HepG2 (cell line): ENCODE results near the gene TRAK1. TPM values are rescaled to one million over a fixed set of nuclear protein-coding genes. Genes with fewer than 3 reads are reported as not detected.

Experiments
- ATAC-seq: fragments of 200-7000 bp; cut with Tn5 transposase; 3 replicates; pipeline ENCODE4 v1.9.1; 2020; ENCODE audit warnings: mild to moderate bottlenecking, moderate library complexity
- BruUV-seq: library from RNA; stranded (reverse); fragments of 400-500 nt; replicated peaks from 2 replicates; lab custom pipeline; 2021; lab: Mats Ljungman, UMichigan
- CTCF ChIA-PET: fragments of 300-600 bp; formaldehyde crosslinking; extraction: SDS; loops from one replicate; lab custom pipeline; 2021; ENCODE audit warnings: low total read pairs, inconsistent platforms, low intra/inter-chr PET ratio; lab: Yijun Ruan, JAX
- POLR2A ChIA-PET: fragments of 350-600 bp; sonication (Branson Sonifier 250); formaldehyde crosslinking; loops from one replicate; lab custom pipeline; 2020; ENCODE audit warnings: antibody characterized with exemption, inconsistent platforms; lab: Yijun Ruan, JAX
- DNase-seq: peaks from one replicate; pipeline ENCODE4 v3.0.0-alpha.2; 2015; ENCODE audit warnings: low spot score
- FAIRE-seq: peaks from 3 replicates; lab custom pipeline; 2011; peaks lifted over from hg19 to GRCh38; lab: Jason Lieb, UNC
- H2AFZ ChIP-seq: one replicate; pipeline ENCODE4 v1.6.1; 2011; ENCODE audit warnings: low read length, inconsistent platforms
- H3K27ac ChIP-seq: fragments of 300-600 bp; 3 replicates; pipeline ENCODE4 v1.8.0; 2011; ENCODE audit warnings: mixed run types, mild to moderate bottlenecking, mixed read lengths, low read length, inconsistent platforms; ENCODE audit not compliant: insufficient read depth; ENCODE audit errors: extremely low read length
- H3K27me3 ChIP-seq, 2 experiments: fragments of 200-600 bp in 1 of 2; 2 replicates in 1 of 2; 3 replicates in 1 of 2; pipeline versions ENCODE4 v1.6.0 to v1.8.0; 2011; ENCODE audit warnings: low read length in 2 of 2, mild to moderate bottlenecking in 2 of 2, moderate library complexity in 2 of 2, inconsistent platforms in 1 of 2; ENCODE audit not compliant: insufficient read depth in 2 of 2, control insufficient read depth in 1 of 2
- H3K36me3 ChIP-seq, 2 experiments: fragments of 200-600 bp in 1 of 2; replicated peaks in 1 of 2; 2 replicates in 1 of 2; 3 replicates in 1 of 2; pipeline versions ENCODE4 v1.5.1 to v1.8.0; 2011; ENCODE audit warnings: low read length in 2 of 2, inconsistent platforms in 1 of 2; ENCODE audit not compliant: insufficient read depth in 2 of 2, control insufficient read depth in 1 of 2
- H3K4me1 ChIP-seq: 2 replicates; pipeline ENCODE4 v1.5.1; 2012; ENCODE audit warnings: low read length, inconsistent platforms; ENCODE audit not compliant: insufficient read depth
- H3K4me2 ChIP-seq: 2 replicates; pipeline ENCODE4 v1.6.0; 2011; ENCODE audit warnings: low read depth, low read length, inconsistent platforms
- H3K4me3 ChIP-seq, 3 experiments: fragments of 200-600 bp in 1 of 3; sonication (generic), shearing (Covaris generic) in 1 of 3; replicated peaks in 1 of 3; 2 replicates each; pipeline ENCODE4 v1.5.1; 2011 to 2016; ENCODE audit warnings: low read length in 3 of 3, inconsistent platforms in 2 of 3, low read depth in 2 of 3, mild to moderate bottlenecking in 2 of 3, control low read depth in 1 of 3, mixed read lengths in 1 of 3; ENCODE audit not compliant: insufficient read depth in 1 of 3
- H3K79me2 ChIP-seq: one replicate; pipeline ENCODE4 v1.6.1; 2011; ENCODE audit warnings: low read length, inconsistent platforms; ENCODE audit not compliant: insufficient read depth
- H3K9ac ChIP-seq: 2 replicates; pipeline ENCODE4 v1.6.0; 2011; ENCODE audit warnings: mild to moderate bottlenecking, low read depth, low read length, inconsistent platforms; ENCODE audit not compliant: insufficient read depth
- H3K9me3 ChIP-seq: 2 replicates; pipeline ENCODE4 v1.5.1; 2012; ENCODE audit warnings: mild to moderate bottlenecking, low read length
- H4K20me1 ChIP-seq: 2 replicates; pipeline ENCODE4 v1.6.0; 2011; ENCODE audit warnings: inconsistent platforms, mild to moderate bottlenecking, low read length, moderate library complexity; ENCODE audit not compliant: insufficient read depth
- ELF1 ChIP-seq: sonication (generic); formaldehyde crosslinking; IDR thresholded peaks from 2 replicates; pipeline ENCODE4 v1.4.0; 2020; ENCODE audit warnings: missing genetic modification reagents
- FOXA3 ChIP-seq: IDR thresholded peaks from 2 replicates; pipeline ENCODE4 v1.6.1; 2016; ENCODE audit warnings: missing genetic modification reagents, missing compliant biosample characterization
- FOXO1 ChIP-seq: sonication (generic); formaldehyde crosslinking; IDR thresholded peaks from 2 replicates; pipeline ENCODE4 v1.4.0; 2020; ENCODE audit warnings: missing genetic modification reagents
- KAT7 ChIP-seq: IDR thresholded peaks from 2 replicates; pipeline ENCODE4 v1.6.1; 2018; ENCODE audit warnings: borderline replicate concordance, missing compliant biosample characterization
- NR1H2 ChIP-seq: sonication (generic); formaldehyde crosslinking; IDR thresholded peaks from 2 replicates; pipeline ENCODE4 v1.8.1; 2022; ENCODE audit warnings: low read depth, missing genetic modification reagents, borderline replicate concordance
- PAWR ChIP-seq: sonication (generic); formaldehyde crosslinking; IDR thresholded peaks from 2 replicates; pipeline ENCODE4 v1.4.0; 2020; ENCODE audit warnings: missing genetic modification reagents, mild to moderate bottlenecking, borderline replicate concordance
- PHB2 ChIP-seq: fragments of 450-650 bp; IDR thresholded peaks from 2 replicates; pipeline ENCODE4 v1.6.1; 2018; ENCODE audit not compliant: partially characterized antibody
- PHF21A ChIP-seq: sonication (generic); formaldehyde crosslinking; IDR thresholded peaks from 2 replicates; pipeline ENCODE4 v1.5.0; 2020; ENCODE audit warnings: mild to moderate bottlenecking, missing genetic modification reagents
- PITX1 ChIP-seq: sonication (generic); formaldehyde crosslinking; IDR thresholded peaks from 2 replicates; pipeline ENCODE4 v1.5.1; 2020; ENCODE audit warnings: mild to moderate bottlenecking, missing genetic modification reagents
- REPIN1 ChIP-seq: sonication (generic); formaldehyde crosslinking; IDR thresholded peaks from 2 replicates; pipeline ENCODE4 v1.8.0; 2022; ENCODE audit warnings: missing genetic modification reagents, low read depth, mild to moderate bottlenecking, borderline replicate concordance
- SCMH1 ChIP-seq: sonication (generic); formaldehyde crosslinking; IDR thresholded peaks from 2 replicates; pipeline ENCODE4 v1.9.0; 2021; ENCODE audit warnings: missing genetic modification reagents, mild to moderate bottlenecking, borderline replicate concordance
- XRCC5 ChIP-seq: fragments of 200-400 bp; formaldehyde crosslinking; optimal IDR thresholded peaks from 2 replicates; pipeline ENCODE3; 2017; ENCODE audit warnings: mild to moderate bottlenecking, low read length
- ZNF614 ChIP-seq: IDR thresholded peaks from 2 replicates; pipeline ENCODE4 v1.6.1; 2018; ENCODE audit warnings: missing biosample characterization, missing genetic modification reagents, inconsistent platforms, borderline replicate concordance
- ZNF773 ChIP-seq: sonication (generic); formaldehyde crosslinking; IDR thresholded peaks from 2 replicates; pipeline ENCODE4 v1.4.0; 2020; ENCODE audit warnings: missing genetic modification reagents, borderline replicate concordance
- WGBS: methylation state at CpG from one replicate; pipeline ENCODE4 v1.1.6; 2017; ENCODE audit warnings: low lambda C conversion rate; 5-methylcytosine and 5-hydroxymethylcytosine counted together
- in situ Hi-C: cut with HindIII; loops from 2 replicates; pipeline ENCODE4 v1.10.0; 2017; ENCODE audit warnings: low pct_unique_long_range_greater_than_20kb; ENCODE audit not compliant: extremely low pct_ligation_motif_present
- intact Hi-C: fragments of 100-400 bp; cut with micrococcal nuclease; formaldehyde crosslinking; loops from one replicate; pipeline ENCODE4 v1.10.0; 2022; ENCODE audit not compliant: unreplicated experiment
- polyA plus RNA-seq, 8 experiments: library from polyadenylated mRNA; depleted of rRNA in 3 of 8; stranded (reverse) in 7 of 8; unstranded in 1 of 8; fragments of >200 nt; fragmentation: Illumina TruSeq in 4 of 8; extraction: Trizol in 4 of 8; gene quantifications; 2 replicates each; pipeline versions ENCODE4 v1.2.1 to v1.2.3, GENCODE V29; 2011 to 2016; ENCODE audit warnings: low read depth in 4 of 8, missing spikeins in 1 of 8, mixed read lengths in 1 of 8; ENCODE audit not compliant: insufficient read depth in 1 of 8
- total RNA-seq, 5 experiments: library from RNA; depleted of rRNA; stranded (reverse); fragments of >200 nt; fragmentation: Illumina TruSeq; extraction: Trizol; gene quantifications; 2 replicates each; pipeline ENCODE4 v1.2.3, GENCODE V29; 2016; ENCODE audit warnings: low read depth in 1 of 5
- TF ChIP-seq, protein P1 (sequence below): sonication (generic); formaldehyde crosslinking; IDR thresholded peaks from 2 replicates; pipeline ENCODE4 v1.4.0; 2020; ENCODE audit warnings: missing genetic modification reagents
- TF ChIP-seq, protein P2 (sequence below): IDR thresholded peaks from 2 replicates; pipeline ENCODE4 v1.6.1; 2016; ENCODE audit warnings: mild to moderate bottlenecking, missing biosample characterization, missing genetic modification reagents
- TF ChIP-seq, protein P3 (sequence below): sonication (generic); formaldehyde crosslinking; IDR thresholded peaks from 2 replicates; pipeline ENCODE4 v1.8.1; 2022; ENCODE audit warnings: mild to moderate bottlenecking, missing genetic modification reagents
- TF ChIP-seq, protein P4 (sequence below): IDR thresholded peaks from 2 replicates; pipeline ENCODE4 v1.6.1; 2016; ENCODE audit warnings: missing compliant biosample characterization, missing genetic modification reagents, borderline replicate concordance

Gene TRAK1
- total and polyA plus RNA-seq, 2 of the 13 experiments (the other 11 are each of a cell fraction or from before 2014, with no cell fraction given): 20.5 to 46.6 TPM

DNA sequence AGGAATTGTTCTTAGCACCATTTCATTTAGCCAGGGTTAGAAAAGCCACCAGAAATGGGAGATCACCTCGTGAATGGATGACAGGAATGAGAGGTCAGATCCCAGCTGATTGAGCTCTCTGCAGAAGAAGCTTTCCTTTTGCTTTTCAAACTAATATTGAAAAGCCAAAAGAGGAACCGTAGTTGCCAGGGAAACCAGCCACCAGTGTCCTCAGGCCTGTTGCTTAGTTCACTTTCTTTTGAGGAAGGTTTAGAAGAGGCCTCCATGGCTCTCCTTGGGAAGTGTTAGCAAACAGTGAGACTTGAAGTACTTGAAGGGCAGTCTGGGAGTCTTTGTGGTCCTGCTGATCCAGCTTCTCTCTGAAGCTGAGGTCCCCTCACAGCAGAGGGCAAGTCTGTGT, 182.2 kb downstream of the TRAK1 start:
- ATAC-seq (no peak), FAIRE-seq (no peak), DNase-seq (no peak)
- 7% methylated on average over 2 of the region's 2 CpGs for WGBS
- Histone ChIP-seq H3K9ac (no peak overlapping the region), H3K9me3 (no peaks in the 10 kb centered on the region), H3K27ac (no peak overlapping the region), H3K4me3 (no peak overlapping the region), H4K20me1 (no peaks in the 10 kb centered on the region), H3K27me3 (peaks cover 5 to 11% of the 10 kb centered on the region in 2 experiments; a peak in 3 of 5 replicates), H3K4me2 (no peak overlapping the region), H3K79me2 (no peaks in the 10 kb centered on the region), H2AFZ (no peak overlapping the region), H3K4me1 (no peaks in the 10 kb centered on the region), H3K36me3 (no peaks in the 10 kb centered on the region)
- no TSS peak for BruUV-seq
- intact Hi-C loops: no loop called here
- ChIA-PET POLR2A (no interaction called here), CTCF (no interaction called here)
- in situ Hi-C loops: no loop called here
- TF ChIP-seq, protein P1, sequence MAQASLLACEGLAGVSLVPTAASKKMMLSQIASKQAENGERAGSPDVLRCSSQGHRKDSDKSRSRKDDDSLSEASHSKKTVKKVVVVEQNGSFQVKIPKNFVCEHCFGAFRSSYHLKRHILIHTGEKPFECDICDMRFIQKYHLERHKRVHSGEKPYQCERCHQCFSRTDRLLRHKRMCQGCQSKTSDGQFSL (CRISPR knock-in tag): no peak
- TF ChIP-seq ZNF773 (CRISPR knock-in tag): no peak
- no peak for TF ChIP-seq FOXA3 (CRISPR knock-in tag)
- TF ChIP-seq SCMH1: no peak
- TF ChIP-seq PHF21A (CRISPR knock-in tag): no peak
- TF ChIP-seq, protein P2, sequence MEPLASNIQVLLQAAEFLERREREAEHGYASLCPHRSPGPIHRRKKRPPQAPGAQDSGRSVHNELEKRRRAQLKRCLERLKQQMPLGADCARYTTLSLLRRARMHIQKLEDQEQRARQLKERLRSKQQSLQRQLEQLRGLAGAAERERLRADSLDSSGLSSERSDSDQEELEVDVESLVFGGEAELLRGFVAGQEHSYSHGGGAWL (CRISPR knock-in tag): no peak
- no peak for TF ChIP-seq XRCC5
- no peak for TF ChIP-seq PAWR
- TF ChIP-seq, protein P3, sequence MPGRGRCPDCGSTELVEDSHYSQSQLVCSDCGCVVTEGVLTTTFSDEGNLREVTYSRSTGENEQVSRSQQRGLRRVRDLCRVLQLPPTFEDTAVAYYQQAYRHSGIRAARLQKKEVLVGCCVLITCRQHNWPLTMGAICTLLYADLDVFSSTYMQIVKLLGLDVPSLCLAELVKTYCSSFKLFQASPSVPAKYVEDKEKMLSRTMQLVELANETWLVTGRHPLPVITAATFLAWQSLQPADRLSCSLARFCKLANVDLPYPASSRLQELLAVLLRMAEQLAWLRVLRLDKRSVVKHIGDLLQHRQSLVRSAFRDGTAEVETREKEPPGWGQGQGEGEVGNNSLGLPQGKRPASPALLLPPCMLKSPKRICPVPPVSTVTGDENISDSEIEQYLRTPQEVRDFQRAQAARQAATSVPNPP (CRISPR knock-in tag): no peak
- TF ChIP-seq, protein P4, sequence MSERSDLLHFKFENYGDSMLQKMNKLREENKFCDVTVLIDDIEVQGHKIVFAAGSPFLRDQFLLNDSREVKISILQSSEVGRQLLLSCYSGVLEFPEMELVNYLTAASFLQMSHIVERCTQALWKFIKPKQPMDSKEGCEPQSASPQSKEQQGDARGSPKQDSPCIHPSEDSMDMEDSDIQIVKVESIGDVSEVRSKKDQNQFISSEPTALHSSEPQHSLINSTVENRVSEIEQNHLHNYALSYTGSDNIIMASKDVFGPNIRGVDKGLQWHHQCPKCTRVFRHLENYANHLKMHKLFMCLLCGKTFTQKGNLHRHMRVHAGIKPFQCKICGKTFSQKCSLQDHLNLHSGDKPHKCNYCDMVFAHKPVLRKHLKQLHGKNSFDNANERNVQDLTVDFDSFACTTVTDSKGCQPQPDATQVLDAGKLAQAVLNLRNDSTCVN: no peak
- no peak for TF ChIP-seq PITX1 (CRISPR knock-in tag)
- no peak for TF ChIP-seq ZNF614 (CRISPR knock-in tag)
- TF ChIP-seq KAT7 (CRISPR knock-in tag): no peak
- no peak for TF ChIP-seq FOXO1 (CRISPR knock-in tag)
- no peak for TF ChIP-seq PHB2
- no peak for TF ChIP-seq REPIN1 (CRISPR knock-in tag)
- no peak for TF ChIP-seq ELF1 (CRISPR knock-in tag)
- TF ChIP-seq NR1H2 (CRISPR knock-in tag): no peak
